Panc1 (cell line): ENCODE data around the gene TST. TPM values are rescaled to one million over a fixed set of nuclear protein-coding genes. Genes with fewer than 3 reads are reported as not detected.

Experiments
- ATAC-seq: fragments of 200-7000 bp; cut with Tn5 transposase; 2 replicates; pipeline ENCODE4 v1.9.1; 2020; ENCODE audit warnings: mild to moderate bottlenecking, moderate library complexity
- BruUV-seq: library from RNA; stranded (reverse); fragments of 400-500 nt; replicated peaks from 2 replicates; lab custom pipeline; 2021; lab: Mats Ljungman, UMichigan
- CTCF ChIA-PET: fragments of 300-600 bp; sonication (Branson Sonifier 250); formaldehyde crosslinking; loops from one replicate; lab custom pipeline; 2022; ENCODE audit warnings: antibody characterized with exemption; lab: Charles Lee
- POLR2A ChIA-PET: fragments of 300-600 bp; sonication (Branson Sonifier 250); formaldehyde crosslinking; loops from one replicate; lab custom pipeline; 2022; ENCODE audit warnings: antibody characterized with exemption; lab: Charles Lee
- DNase-seq: peaks from one replicate; pipeline ENCODE4 v3.0.0-alpha.2; 2010; ENCODE audit warnings: low read depth, low spot score
- H3K27ac ChIP-seq: 2 replicates; pipeline ENCODE4 v1.5.1; 2011; ENCODE audit warnings: mild to moderate bottlenecking, low read length, inconsistent platforms
- H3K27me3 ChIP-seq: fragments of 200-500 bp; sonication (Bioruptor generic); 2 replicates; pipeline ENCODE4 v1.6.0; 2014; ENCODE audit warnings: low read length, inconsistent platforms; ENCODE audit not compliant: control insufficient read depth, insufficient read depth
- H3K36me3 ChIP-seq: fragments of 200-500 bp; sonication (Bioruptor generic); 2 replicates; pipeline ENCODE4 v1.5.1; 2014; ENCODE audit warnings: inconsistent platforms, mild to moderate bottlenecking, low read length, moderate library complexity; ENCODE audit not compliant: control insufficient read depth, insufficient read depth
- H3K4me1 ChIP-seq: 2 replicates; pipeline ENCODE4 v1.5.1; 2011; ENCODE audit warnings: inconsistent platforms, mild to moderate bottlenecking, low read length, moderate library complexity; ENCODE audit not compliant: control insufficient read depth, insufficient read depth
- H3K4me3 ChIP-seq, 2 experiments: 2 replicates each; pipeline ENCODE4 v1.5.1; 2011 to 2012; ENCODE audit warnings: low read depth in 2 of 2, low read length in 2 of 2, mild to moderate bottlenecking in 2 of 2, inconsistent platforms in 1 of 2, moderate library complexity in 1 of 2
- H3K9me3 ChIP-seq: fragments of 200-500 bp; sonication (Bioruptor generic); 2 replicates; pipeline ENCODE4 v1.5.1; 2014; ENCODE audit warnings: low read depth, mild to moderate bottlenecking, inconsistent platforms, low read length, moderate library complexity; ENCODE audit not compliant: control insufficient read depth, insufficient read depth
- CTCF ChIP-seq: fragments of 450-650 bp; IDR thresholded peaks from 2 replicates; pipeline ENCODE4 v1.5.1; 2017; ENCODE audit warnings: mild to moderate bottlenecking
- POLR2AphosphoS5 ChIP-seq: IDR thresholded peaks from 2 replicates; pipeline ENCODE4 v1.6.1; 2012; ENCODE audit warnings: mild to moderate bottlenecking, low read depth, low read length, moderate library complexity
- REST ChIP-seq, 2 experiments: IDR thresholded peaks; 2 replicates each; pipeline ENCODE4 v1.6.1; 2011 to 2012; ENCODE audit warnings: low read depth in 2 of 2, control low read depth in 1 of 2, low read length in 1 of 2, mild to moderate bottlenecking in 1 of 2, moderate library complexity in 1 of 2; ENCODE audit not compliant: insufficient read depth in 1 of 2
- SIN3A ChIP-seq: IDR thresholded peaks from 2 replicates; pipeline ENCODE4 v1.6.1; 2012; ENCODE audit warnings: low read depth, mild to moderate bottlenecking, low read length, moderate library complexity, borderline replicate concordance; ENCODE audit not compliant: insufficient read depth
- TCF7L2 ChIP-seq: IDR thresholded peaks from 2 replicates; pipeline ENCODE4 v1.6.1; 2011; ENCODE audit warnings: mild to moderate bottlenecking, low read depth, low read length, inconsistent platforms
- in situ Hi-C: cut with HindIII; loops from 2 replicates; pipeline ENCODE4 v1.10.0; 2016; ENCODE audit warnings: low sequenced_read_pairs, low pct_unique_long_range_greater_than_20kb
- intact Hi-C: fragments of 100-400 bp; cut with micrococcal nuclease; formaldehyde crosslinking; loops from one replicate; pipeline ENCODE4 v1.10.0; 2022; ENCODE audit not compliant: unreplicated experiment
- total RNA-seq: library from RNA; stranded (reverse); gene quantifications from one replicate; pipeline ENCODE4 v1.2.1, GENCODE V29; 2021; ENCODE audit not compliant: unreplicated experiment

The TST gene
- total RNA-seq, 1 experiment from 2014 or later = 15.9 TPM

- ChIA-PET POLR2A (interaction anchor here (0.6 kb wide), 1 partner anchor 43 kb away, joined by 5 read pairs; no protein-coding TSS in a partner anchor), CTCF (no interaction called here)
- H3K9me3 ChIP-seq = no peaks in the 10 kb centered on the region
- H3K27me3 ChIP-seq = no peaks in the 10 kb centered on the region
- ATAC-seq = peak; percentile 35
- no peak for DNase-seq
- TF ChIP-seq SIN3A (no peak), POLR2AphosphoS5 (no peak), TCF7L2 (no peak), REST (IDR thresholded peaks at IDR 0.05; ENCODE audit: insufficient read depth in 1 of 2, low read depth in 2 of 2, low read length in 1 of 2) (no peak), CTCF (no peak)
- in situ Hi-C loops (no loop called here), intact Hi-C loops (no loop called here)
- H3K4me1 ChIP-seq = 0 out of 2 replicates have a peak, but pooled peaks cover 2% of the 10 kb centered on the region
- no peaks in the 10 kb centered on the region for H3K36me3 ChIP-seq
- BruUV-seq = no TSS peak
- peak overlapping the region; percentile 66 to 67 for H3K4me3 ChIP-seq
- H3K27ac ChIP-seq = peak overlapping the region; percentile 51; the same call in 1 of the 2 replicates
Measured at GRCh38 chr22:37018815-37019308, 385 bp downstream of the TST start.

DNA sequence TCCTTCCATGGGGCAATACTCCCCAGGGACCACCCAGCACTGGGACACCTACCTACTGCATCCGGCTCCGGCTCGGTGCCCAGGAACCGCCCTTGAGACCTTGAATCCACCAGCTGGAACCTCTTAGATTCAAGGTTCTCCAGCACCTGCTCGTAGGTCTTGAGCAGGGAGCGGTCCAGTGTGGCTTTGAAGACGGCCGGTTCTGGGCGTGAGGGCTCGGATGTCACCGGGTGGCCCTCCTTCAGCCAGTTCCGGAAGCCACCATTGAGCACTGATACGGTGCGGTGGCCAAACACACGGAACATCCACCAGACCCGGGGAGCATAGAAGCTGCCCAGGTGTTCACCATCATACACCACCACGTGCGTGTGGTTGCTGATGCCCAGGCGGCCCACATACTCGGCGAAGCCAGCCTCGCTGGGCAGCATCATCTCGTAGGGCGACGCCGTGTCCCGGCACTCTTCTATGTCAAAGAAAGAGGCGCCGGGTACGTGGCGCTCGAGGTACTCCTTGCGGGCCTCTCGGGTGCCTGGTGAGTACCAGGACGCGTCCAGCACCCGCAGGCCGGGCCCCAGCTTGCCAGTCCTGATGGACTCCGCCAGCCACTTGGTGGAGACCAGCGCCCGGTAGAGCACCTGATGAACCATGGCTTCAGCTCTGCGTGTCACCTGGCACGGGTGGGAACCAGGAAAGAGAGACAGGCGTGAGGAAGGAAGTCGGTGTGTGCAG, 997 bp downstream of the TST start:
- no TSS peak for BruUV-seq
- TF ChIP-seq POLR2AphosphoS5 (no peak), TCF7L2 (no peak), SIN3A (no peak), CTCF (no peak), REST (IDR thresholded peaks at IDR 0.05; ENCODE audit: insufficient read depth in 1 of 2, low read depth in 2 of 2, low read length in 1 of 2) (no peak)
- CTCF ChIA-PET = no interaction called here
- intact Hi-C loops (no loop called here), in situ Hi-C loops (no loop called here)
- POLR2A ChIA-PET = no interaction called here
- no peaks in the 10 kb centered on the region for H3K36me3 ChIP-seq
- no peaks in the 10 kb centered on the region for H3K27me3 ChIP-seq
- ATAC-seq = no peak
- 0 out of 2 replicates have a peak, but pooled peaks cover 2% of the 10 kb centered on the region for H3K4me1 ChIP-seq
- H3K4me3 ChIP-seq = peak overlapping the region; percentile 66 to 67
- no peak for DNase-seq
- H3K27ac ChIP-seq = no peak overlapping the region
- H3K9me3 ChIP-seq = no peaks in the 10 kb centered on the region
